Pericardium fibroblast (primary cell): ENCODE measurements around the gene IGSF23. TPM values are rescaled to one million over a fixed set of nuclear protein-coding genes. Genes with fewer than 3 reads are reported as not detected.

ENCODE experiments used
- total RNA-seq: library from RNA; depleted of rRNA; stranded (reverse); fragments of >200 nt; gene quantifications from 2 replicates; pipeline ENCODE4 v1.2.3, GENCODE V29; 2015

The IGSF23 gene, protein sequence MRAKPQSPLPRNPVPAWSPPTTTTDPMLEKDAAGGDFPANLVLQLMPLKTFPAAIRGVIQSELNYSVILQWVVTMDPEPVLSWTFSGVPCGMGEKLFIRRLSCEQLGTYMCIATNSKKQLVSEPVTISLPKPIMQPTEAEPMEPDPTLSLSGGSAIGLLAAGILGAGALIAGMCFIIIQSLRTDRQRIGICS
- total RNA-seq: not detected in 2 replicates

DNA sequence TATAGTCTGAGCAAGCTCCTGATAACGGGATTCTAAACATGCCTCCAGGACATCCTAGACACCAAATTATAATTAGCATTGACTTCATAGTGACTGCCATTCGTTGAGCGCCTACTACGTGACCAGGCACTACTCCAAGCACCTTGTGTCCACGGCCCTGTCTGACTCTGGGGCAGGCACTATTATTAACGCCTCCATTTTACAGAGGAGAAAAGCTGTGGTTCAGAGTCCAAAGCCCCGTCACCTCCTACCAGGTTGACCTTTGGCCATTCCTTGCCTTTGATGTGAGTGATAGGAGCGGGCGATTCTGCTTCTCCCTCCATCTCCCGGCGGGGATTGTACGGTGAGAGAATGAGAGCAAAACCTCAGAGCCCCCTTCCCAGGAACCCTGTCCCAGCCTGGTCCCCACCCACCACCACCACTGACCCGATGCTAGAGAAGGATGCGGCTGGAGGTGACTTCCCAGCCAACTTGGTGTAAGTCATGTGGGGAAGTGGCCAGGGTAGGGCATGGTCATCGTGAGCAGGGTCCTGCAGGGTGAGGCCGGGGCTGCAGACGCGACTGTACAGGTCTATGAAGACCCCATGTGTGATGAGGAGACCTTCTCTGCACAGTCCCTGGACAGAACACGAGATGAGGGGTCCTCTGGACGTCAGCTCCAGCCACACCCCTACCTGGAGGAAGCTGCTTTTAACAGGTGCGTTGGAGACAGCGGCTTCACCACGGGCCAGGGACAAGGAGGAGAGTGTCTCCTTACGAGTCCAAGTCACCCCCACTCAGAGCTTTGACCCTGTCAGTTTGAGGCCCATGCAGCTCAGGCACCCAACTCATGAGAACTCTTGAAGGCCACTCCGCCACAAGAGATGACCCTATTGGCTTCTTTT is at the start of gene IGSF23:
IGSF23 (plus strand) TSS at position 269 of the 884 bp plus-strand sequence; CDS start at position 352, 83 bp downstream.

DNA sequence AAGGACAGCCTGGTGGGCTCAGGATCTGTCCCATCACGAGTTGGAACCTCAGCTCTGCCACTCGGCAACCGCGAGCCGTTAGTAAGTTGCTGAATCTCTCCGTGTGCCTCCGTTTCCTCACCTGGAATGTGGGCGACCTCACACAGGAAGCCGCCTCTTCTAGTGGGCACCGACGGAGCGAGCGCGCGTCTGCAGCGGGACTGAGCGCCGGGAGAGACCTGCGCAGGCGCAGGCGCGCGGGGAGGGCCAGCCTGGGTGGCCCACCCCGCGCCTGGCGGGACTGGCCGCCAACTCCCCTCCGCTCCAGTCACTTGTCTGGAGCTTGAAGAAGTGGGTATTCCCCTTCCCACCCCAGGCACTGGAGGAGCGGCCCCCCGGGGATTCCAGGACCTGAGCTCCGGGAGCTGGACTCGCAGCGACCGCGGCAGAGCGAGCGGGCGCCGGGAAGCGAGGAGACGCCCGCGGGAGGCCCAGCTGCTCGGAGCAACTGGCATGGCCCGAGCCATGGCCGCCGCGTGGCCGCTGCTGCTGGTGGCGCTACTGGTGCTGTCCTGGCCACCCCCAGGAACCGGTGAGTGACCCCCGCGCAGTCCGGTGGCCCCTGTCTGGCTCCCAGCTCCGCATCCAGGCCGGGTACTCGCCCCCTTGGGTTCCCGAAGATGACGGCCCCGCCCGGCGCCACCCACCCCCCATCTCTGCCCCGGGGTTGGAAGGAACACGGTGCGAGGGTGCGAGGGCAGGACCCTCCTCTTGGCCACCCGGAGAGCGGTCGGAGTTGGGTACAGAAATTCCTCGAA is 30.4 kb downstream of the IGSF23 start, which contains the start of gene PVR:
PVR (plus strand) TSS at position 306 of the 797 bp plus-strand sequence; CDS start at position 493, 187 bp downstream.

DNA sequence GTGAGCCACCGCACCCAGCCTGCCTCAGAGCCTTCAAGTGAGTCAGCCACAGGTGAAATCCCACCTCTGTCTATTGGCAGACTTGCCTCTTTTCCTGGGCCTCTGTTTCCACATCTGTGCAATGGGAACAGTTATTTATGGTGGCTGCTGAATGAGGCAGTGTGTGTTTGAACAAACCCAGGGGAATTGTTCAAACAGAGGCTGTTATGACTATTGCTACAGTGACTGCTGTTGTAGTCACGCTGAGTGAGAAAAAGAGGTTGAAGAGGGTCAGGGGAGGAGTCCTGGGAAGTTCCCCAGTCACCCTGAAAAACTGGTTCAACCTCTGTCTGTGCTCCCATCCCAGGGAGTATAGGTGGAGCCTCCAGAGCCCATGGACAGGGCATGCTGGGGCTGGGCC is 58.0 kb downstream of the IGSF23 start, which contains the start of gene CEACAM19:
CEACAM19 (plus strand) TSS at position 83 of the 400 bp plus-strand sequence. CDS start 450 bp downstream, outside the sequence.

Other genes starting within 250 kb of the IGSF23 start
- gene ZNF285, start 212.0 kb upstream of the IGSF23 start, total RNA-seq: 0.82 and 2.9 TPM in 2 replicates
- 3.7 and 4.2 TPM in 2 replicates for gene ZNF229, start 165.1 kb upstream of the IGSF23 start, total RNA-seq
- gene ZNF180, start 113.0 kb upstream of the IGSF23 start, total RNA-seq: 5.7 and 7.1 TPM in 2 replicates
- gene CEACAM20, start 83.9 kb upstream of the IGSF23 start, total RNA-seq: not detected in 2 replicates
- gene PVR, start 30.3 kb downstream of the IGSF23 start, total RNA-seq: 16.8 and 42.7 TPM in 2 replicates
- gene CEACAM19, start 57.9 kb downstream of the IGSF23 start, total RNA-seq: 1.3 and 1.4 TPM in 2 replicates
- not detected in 2 replicates for gene CEACAM16, start 85.6 kb downstream of the IGSF23 start, total RNA-seq
- 21.8 and 31.9 TPM in 2 replicates for gene BCL3, start 135.1 kb downstream of the IGSF23 start, total RNA-seq
- gene CBLC, start 164.3 kb downstream of the IGSF23 start, total RNA-seq: not detected in 2 replicates
- 20.6 and 29.3 TPM in 2 replicates for gene BCAM, start 195.5 kb downstream of the IGSF23 start, total RNA-seq
- gene NECTIN2, start 232.7 kb downstream of the IGSF23 start, total RNA-seq: 76.9 and 163 TPM in 2 replicates